ENCODE measurements around the gene SYT15.

- TF ChIP-seq GLI4 (tag by site-specific recombination; IDR thresholded peaks at IDR 0.05) = no peak
- no peak for TF ChIP-seq RBAK (tag by site-specific recombination; IDR thresholded peaks at IDR 0.05)
- TF ChIP-seq ZBTB8A (tag by site-specific recombination; IDR thresholded peaks at IDR 0.05) = no peak
- TF ChIP-seq TRIM28 (IDR thresholded peaks at IDR 0.05; ENCODE audit: borderline replicate concordance, low read length) = no peak
- no peak for TF ChIP-seq CTCF (tag by site-specific recombination; IDR thresholded peaks at IDR 0.05)
- no peak for TF ChIP-seq ZNF521 (tag by site-specific recombination; IDR thresholded peaks at IDR 0.05)
- no peak for TF ChIP-seq ZNF274 (IDR thresholded peaks at IDR 0.05; ENCODE audit: low read length)
- TF ChIP-seq ZNF274 (tag by site-specific recombination; IDR thresholded peaks at IDR 0.05; ENCODE audit: borderline replicate concordance) = no peak
- no peak for TF ChIP-seq GLI2 (tag by site-specific recombination; IDR thresholded peaks at IDR 0.05; ENCODE audit: borderline replicate concordance, low read depth)
- no peak for TF ChIP-seq ZNF366 (tag by site-specific recombination; conservative IDR thresholded peaks at IDR 0.05)
- TF ChIP-seq MYNN (tag by site-specific recombination; IDR thresholded peaks at IDR 0.05; ENCODE audit: borderline replicate concordance) = no peak
- no peak for TF ChIP-seq PRDM10 (tag by site-specific recombination; IDR thresholded peaks at IDR 0.05)
Observed at GRCh38 chr10:46560952-46561351, 18.0 kb upstream of the SYT15 start.

All from HEK293 (cell line).